Neural cell (in vitro differentiated cells): Measurements from ENCODE around the gene INTS14. TPM values are rescaled to one million over a fixed set of nuclear protein-coding genes. Genes with fewer than 3 reads are reported as not detected.

Experiments used
- H2AFZ ChIP-seq: fragments of 200-600, 300-800 bp; sonication (generic), shearing (Covaris generic); 2 replicates; pipeline ENCODE4 v1.6.0; 2014; ENCODE audit warnings: low read depth, mild to moderate bottlenecking, antibody characterized with exemption, low read length, moderate library complexity
- H3F3A ChIP-seq: fragments of 200-600 bp; shearing (Covaris generic); 2 replicates; pipeline ENCODE4 v1.6.1; 2016; ENCODE audit warnings: mild to moderate bottlenecking, moderate library complexity, mixed read lengths, antibody characterized with exemption, low read length; ENCODE audit not compliant: insufficient read depth, poor library complexity, severe bottlenecking
- H3K27ac ChIP-seq: fragments of 200-600, 300-800 bp; sonication (generic), shearing (Covaris generic); 2 replicates; pipeline ENCODE4 v1.5.1; 2014; ENCODE audit warnings: mild to moderate bottlenecking, low read length, moderate library complexity
- H3K27me3 ChIP-seq: fragments of 300-800, 200-600 bp; sonication (generic), shearing (Covaris generic); 2 replicates; pipeline ENCODE4 v1.6.0; 2014; ENCODE audit warnings: mild to moderate bottlenecking, low read depth, low read length, moderate library complexity; ENCODE audit not compliant: insufficient read depth
- H3K36me3 ChIP-seq: fragments of 300-800, 200-600 bp; sonication (generic), shearing (Covaris generic); 2 replicates; pipeline ENCODE4 v1.5.1; 2014; ENCODE audit warnings: mild to moderate bottlenecking, antibody characterized with exemption, low read length, moderate library complexity; ENCODE audit not compliant: insufficient read depth
- H3K4me2 ChIP-seq: fragments of 300-800, 200-600 bp; sonication (generic), shearing (Covaris generic); 2 replicates; pipeline ENCODE4 v1.6.0; 2014; ENCODE audit warnings: mild to moderate bottlenecking, low read length
- H3K4me3 ChIP-seq: fragments of 300-800, 200-600 bp; sonication (generic), shearing (Covaris generic); 2 replicates; pipeline ENCODE4 v1.5.1; 2014; ENCODE audit warnings: mild to moderate bottlenecking, low read length, moderate library complexity
- H3K79me2 ChIP-seq: fragments of 200-600 bp; shearing (Covaris generic); replicated peaks from 2 replicates; pipeline ENCODE4 v1.6.0; 2014; ENCODE audit warnings: mild to moderate bottlenecking, low read length, moderate library complexity; ENCODE audit not compliant: insufficient read depth
- H3K9ac ChIP-seq: fragments of 300-800, 200-600 bp; sonication (generic), shearing (Covaris generic); 2 replicates; pipeline ENCODE4 v1.6.1; 2016; ENCODE audit warnings: mild to moderate bottlenecking, low read length, mixed read lengths
- H3K9me2 ChIP-seq: fragments of 200-600 bp; shearing (Covaris generic); 2 replicates; pipeline ENCODE4 v1.6.1; 2016; ENCODE audit warnings: mild to moderate bottlenecking, low read length, mixed read lengths; ENCODE audit not compliant: insufficient read depth
- H3K9me3 ChIP-seq: fragments of 200-600, 300-800 bp; sonication (generic), shearing (Covaris generic); 2 replicates; pipeline ENCODE4 v1.6.1; 2016; ENCODE audit warnings: mild to moderate bottlenecking, mixed run types, low read length, moderate library complexity, mixed read lengths
- H4K20me1 ChIP-seq: fragments of 200-600 bp; shearing (Covaris generic); 2 replicates; pipeline ENCODE4 v1.6.1; 2016; ENCODE audit warnings: mild to moderate bottlenecking, mixed run types; ENCODE audit not compliant: insufficient read depth
- CTCF ChIP-seq: fragments of 450-650 bp; IDR thresholded peaks from 2 replicates; pipeline ENCODE4 v1.5.1; 2014; ENCODE audit warnings: antibody characterized with exemption, mild to moderate bottlenecking, moderate library complexity; ENCODE audit not compliant: poor library complexity, severe bottlenecking
- EP300 ChIP-seq: fragments of 450-650 bp; conservative IDR thresholded peaks from 2 replicates; pipeline ENCODE4 v1.6.1; 2014; ENCODE audit warnings: antibody characterized with exemption, mild to moderate bottlenecking, moderate library complexity; ENCODE audit not compliant: poor library complexity, severe bottlenecking
- EZH2 ChIP-seq: fragments of 200-600, 300-800 bp; shearing (Covaris generic), sonication (generic); IDR thresholded peaks from 2 replicates; pipeline ENCODE4 v1.6.1; 2014; ENCODE audit warnings: antibody characterized with exemption, low read length, borderline replicate concordance, mild to moderate bottlenecking; ENCODE audit not compliant: insufficient read depth, poor library complexity, severe bottlenecking
- MXI1 ChIP-seq: fragments of 450-650 bp; conservative IDR thresholded peaks from 2 replicates; pipeline ENCODE4 v1.6.1; 2014; ENCODE audit warnings: antibody characterized with exemption, mild to moderate bottlenecking; ENCODE audit not compliant: poor library complexity, severe bottlenecking
- POLR2AphosphoS5 ChIP-seq: IDR thresholded peaks from 2 replicates; pipeline ENCODE4 v1.6.1; 2012
- RAD21 ChIP-seq: fragments of 450-650 bp; conservative IDR thresholded peaks from 2 replicates; pipeline ENCODE4 v1.6.1; 2014; ENCODE audit warnings: antibody characterized with exemption, mild to moderate bottlenecking, moderate library complexity
- REST ChIP-seq: IDR thresholded peaks from 2 replicates; pipeline ENCODE4 v1.6.1; 2012; ENCODE audit warnings: borderline replicate concordance
- SMC3 ChIP-seq: fragments of 450-650 bp; conservative IDR thresholded peaks from 2 replicates; pipeline ENCODE4 v1.6.1; 2014; ENCODE audit warnings: antibody characterized with exemption, mild to moderate bottlenecking, moderate library complexity; ENCODE audit not compliant: poor library complexity
- TAF1 ChIP-seq: IDR thresholded peaks from 2 replicates; pipeline ENCODE4 v1.6.1; 2012; ENCODE audit warnings: low read depth
- polyA plus RNA-seq: library from polyadenylated mRNA; depleted of rRNA; stranded (reverse); fragments of >200 nt; gene quantifications from 2 replicates; pipeline ENCODE4 v1.2.3, GENCODE V29; 2014

The INTS14 gene
- polyA plus RNA-seq, 1 donor from 2014 or later = 49.7 TPM

GRCh38 chr15:65626856-65627255 is 15.9 kb upstream of the INTS14 start:
- Histone ChIP-seq H3K27ac (no peak overlapping the region), H3F3A (no peaks in the 10 kb centered on the region), H3K9ac (no peak overlapping the region), H3K4me3 (no peak overlapping the region), H3K9me2 (no peaks in the 10 kb centered on the region), H3K27me3 (no peaks in the 10 kb centered on the region), H3K79me2 (no peaks in the 10 kb centered on the region), H3K4me2 (no peak overlapping the region), H3K9me3 (no peaks in the 10 kb centered on the region), H2AFZ (no peak overlapping the region), H3K36me3 (no peaks in the 10 kb centered on the region), H4K20me1 (no peaks in the 10 kb centered on the region)
- TF ChIP-seq EP300 (no peak), MXI1 (no peak), POLR2AphosphoS5 (no peak), RAD21 (no peak), SMC3 (no peak), EZH2 (no peak), TAF1 (no peak), CTCF (no peak), REST (no peak)

GRCh38 chr15:65623103-65623502 is 12.2 kb upstream of the INTS14 start:
- Histone ChIP-seq H3K79me2 (no peaks in the 10 kb centered on the region), H3K9ac (no peak overlapping the region), H3K4me3 (no peak overlapping the region), H3K4me2 (no peak overlapping the region), H3K9me3 (no peaks in the 10 kb centered on the region), H3K9me2 (no peaks in the 10 kb centered on the region), H2AFZ (no peak overlapping the region), H4K20me1 (no peaks in the 10 kb centered on the region), H3K27ac (no peak overlapping the region), H3K27me3 (no peaks in the 10 kb centered on the region), H3K36me3 (no peaks in the 10 kb centered on the region), H3F3A (no peaks in the 10 kb centered on the region)
- TF ChIP-seq CTCF = no peak
- no peak for TF ChIP-seq RAD21
- no peak for TF ChIP-seq SMC3
